HG03039 (cell line): ENCODE measurements around the gene INTS13.
A peak's percentile ranks its signal among the peaks of the same experiment; 100 is the strongest.
"Not testable (repeated sequence)": the region's sequence is repeated elsewhere in the genome, so short reads cannot be mapped to it uniquely, and the experiment has no call there.

Experiments used
- ATAC-seq: cut with Tn5 transposase; IDR thresholded peaks from one replicate; pipeline ENCODE4 v1.9.1; 2021; ENCODE audit warnings: mild to moderate bottlenecking, moderate library complexity; ENCODE audit not compliant: unreplicated experiment

Gene INTS13

DNA sequence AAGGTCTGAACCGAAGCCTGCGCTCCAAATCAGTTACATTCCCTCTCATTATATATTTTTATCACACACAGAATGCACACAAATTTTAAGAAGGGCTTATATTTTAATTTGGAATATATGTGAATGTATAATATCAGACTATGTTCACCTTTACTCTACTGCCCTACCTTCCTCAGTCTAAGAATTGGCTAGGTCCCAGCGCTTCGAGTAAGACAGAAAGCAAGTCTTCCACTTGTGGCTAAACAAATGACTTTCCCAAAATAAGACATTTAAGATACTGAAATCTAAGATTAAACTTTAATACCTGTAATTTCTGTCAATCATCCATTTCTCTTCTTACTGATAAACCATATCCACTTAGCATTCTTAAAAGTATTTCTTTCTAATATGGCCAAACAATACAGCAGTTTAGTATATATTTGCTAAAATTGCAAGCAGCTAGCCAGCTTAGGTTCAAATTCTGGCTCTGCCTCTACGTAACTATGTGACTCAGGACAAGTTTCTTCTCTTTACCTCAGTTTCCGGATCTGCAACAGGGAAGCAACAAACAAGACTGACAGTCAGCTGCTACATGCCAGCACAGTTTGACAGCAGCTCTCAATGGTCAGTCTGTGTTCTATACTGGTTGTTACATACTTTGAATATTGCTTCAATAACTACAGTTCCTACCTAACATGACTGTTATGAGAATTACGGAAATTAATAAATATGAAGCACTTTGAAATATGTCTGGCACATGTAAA lies 2.0 kb downstream of the INTS13 start:
- no peak for ATAC-seq

DNA sequence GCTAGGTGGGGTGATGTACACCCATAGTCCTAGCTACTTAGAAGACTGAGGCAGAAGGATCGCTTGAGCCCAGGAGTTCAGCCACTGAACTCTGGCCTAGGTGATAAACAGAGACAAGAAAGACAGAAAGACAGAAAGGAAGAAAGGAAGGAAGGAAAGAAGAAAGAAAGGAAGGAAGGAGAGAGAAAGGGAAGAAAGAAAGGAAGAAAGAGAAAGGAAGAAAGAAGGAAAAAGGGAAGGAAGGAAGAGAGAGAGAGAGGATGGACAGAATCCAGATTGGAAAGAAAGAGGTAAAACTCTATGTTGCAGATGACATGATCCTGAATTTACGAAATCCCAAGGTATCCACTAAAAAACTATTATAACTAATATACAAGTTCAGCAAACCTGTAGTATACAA lies 8.2 kb downstream of the INTS13 start:
- ATAC-seq, result no peak

DNA sequence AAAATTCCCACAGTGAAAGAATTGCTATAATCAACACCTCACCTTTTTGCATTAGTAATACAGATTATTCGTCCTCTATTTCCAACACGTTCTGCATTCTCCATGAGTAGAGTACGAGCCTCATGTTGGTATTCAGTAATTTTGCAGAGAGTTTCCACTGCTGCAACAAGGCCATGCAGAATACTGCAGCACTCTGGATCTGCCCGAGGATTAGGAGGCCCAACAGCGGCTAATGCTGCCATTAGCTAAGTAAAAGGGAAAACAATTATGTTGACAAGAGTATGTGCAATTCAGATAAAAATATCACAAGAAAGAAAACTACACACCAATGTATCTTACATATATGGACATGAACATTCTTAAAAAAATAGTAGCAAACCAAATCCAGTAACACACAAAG lies 9.1 kb downstream of the INTS13 start:
- ATAC-seq, result no peak

DNA sequence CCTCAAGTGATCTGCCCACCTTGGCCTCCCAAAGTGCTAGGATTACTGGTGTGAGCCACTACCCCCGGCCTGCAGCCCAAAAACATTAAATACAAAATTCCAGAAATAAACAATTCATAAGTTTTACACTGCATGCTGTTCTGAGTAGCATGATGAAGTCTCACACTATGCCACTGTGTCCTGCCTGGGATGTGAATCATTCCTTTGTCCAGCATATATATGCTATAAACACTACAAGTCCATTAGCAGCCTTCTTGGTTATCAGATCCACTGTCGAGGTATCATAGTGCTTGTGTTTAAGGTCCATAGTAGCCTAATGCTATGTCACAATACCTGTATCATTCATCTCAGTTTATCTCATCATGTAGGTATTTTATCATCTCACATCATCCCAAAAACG lies 15.9 kb downstream of the INTS13 start:
- no peak for ATAC-seq

DNA sequence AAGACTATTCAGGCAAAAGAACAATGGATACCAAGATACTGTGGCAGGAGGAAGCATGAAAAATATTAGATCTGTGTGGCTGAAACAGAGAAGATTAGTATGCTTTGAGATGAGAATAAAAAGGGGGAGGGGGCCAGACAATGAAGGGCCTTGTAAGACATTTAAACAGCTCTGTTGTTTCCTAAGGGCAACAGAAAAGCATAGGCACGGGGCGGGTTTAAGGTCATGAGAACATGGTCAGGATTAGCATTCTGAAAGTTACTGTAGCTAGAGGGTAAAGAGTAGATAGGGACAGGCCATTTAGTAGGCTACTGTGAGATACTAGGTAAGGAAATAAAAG lies 18.6 kb downstream of the INTS13 start:
- ATAC-seq, result no peak

DNA sequence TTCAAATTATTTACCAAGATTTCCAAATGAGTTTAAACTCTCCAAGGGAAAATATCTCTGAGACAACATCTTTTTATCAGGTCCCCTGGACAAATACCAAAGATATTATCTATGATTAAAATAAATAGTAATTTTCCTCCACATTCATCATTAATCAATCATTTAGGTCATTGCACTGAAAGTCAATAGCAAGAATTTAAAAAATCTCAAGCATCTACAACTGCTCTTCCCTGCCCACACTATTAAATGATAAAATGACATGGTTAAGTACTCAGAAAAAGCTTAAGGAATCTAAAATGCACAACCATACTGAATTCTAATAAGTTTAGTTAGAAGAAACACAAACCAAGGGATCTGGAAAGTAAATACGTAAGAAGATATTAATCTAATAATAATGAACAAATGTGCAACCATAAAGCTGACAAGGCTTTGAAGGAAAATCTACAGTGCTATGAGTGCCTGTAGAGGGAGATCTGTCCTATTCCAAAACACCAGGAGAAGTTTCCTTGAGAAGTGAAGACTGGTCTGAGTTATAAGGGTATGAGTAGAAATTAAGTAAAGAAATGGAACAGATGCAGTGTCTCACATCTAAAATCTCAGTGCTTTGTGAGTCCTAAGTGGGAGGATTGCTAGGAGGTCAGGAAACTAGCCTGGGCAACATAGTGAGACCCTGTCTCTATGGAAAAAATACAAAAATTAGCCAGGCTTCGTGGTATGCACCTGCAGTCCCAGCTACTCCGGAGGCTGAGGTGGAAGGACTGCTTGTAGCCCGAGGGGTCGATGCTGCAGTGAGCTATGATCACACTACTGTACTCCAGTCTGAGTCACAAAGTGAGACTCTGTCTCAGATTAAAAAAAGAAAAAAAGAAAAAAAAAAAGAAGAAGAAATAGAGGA lies 19.2 kb downstream of the INTS13 start:
- no peak for ATAC-seq

DNA sequence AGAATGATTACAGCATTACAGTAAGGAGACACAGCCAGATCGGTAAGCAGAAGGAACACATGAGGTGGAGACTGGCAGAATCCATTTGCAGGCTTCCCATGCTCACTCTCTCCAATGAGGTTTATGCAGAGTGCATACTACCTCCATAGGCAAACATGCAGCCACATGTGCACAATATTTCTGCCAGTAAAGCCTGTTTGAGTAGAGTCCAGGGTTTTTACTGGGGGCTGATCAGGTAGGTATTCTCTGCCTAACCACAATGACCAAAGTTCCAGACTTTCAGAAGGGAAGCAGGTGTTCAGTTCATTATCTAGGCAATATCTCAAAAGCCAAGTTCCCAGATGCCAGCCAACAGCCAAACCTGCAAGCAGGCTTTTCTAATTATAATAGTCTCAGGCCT lies 31.1 kb downstream of the INTS13 start:
- no peak for ATAC-seq

DNA sequence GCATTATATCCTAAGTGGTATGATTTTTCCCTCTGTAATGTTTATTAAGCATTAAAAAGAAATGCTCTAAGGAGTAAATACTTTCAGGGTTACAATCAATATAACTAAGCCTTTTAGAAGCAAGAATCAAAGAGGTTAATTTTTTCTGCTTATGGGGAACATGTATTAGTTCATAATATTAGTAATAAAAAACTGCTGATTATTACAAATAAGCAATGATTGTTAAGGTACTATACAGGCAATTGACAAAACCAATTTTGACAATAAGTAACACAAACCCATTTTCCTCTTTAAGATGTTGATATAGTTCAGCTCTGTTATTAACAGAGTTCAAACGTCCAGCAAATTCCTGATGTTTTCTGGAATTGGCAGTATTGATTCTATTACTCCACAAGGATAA lies 31.8 kb downstream of the INTS13 start:
- no peak for ATAC-seq

DNA sequence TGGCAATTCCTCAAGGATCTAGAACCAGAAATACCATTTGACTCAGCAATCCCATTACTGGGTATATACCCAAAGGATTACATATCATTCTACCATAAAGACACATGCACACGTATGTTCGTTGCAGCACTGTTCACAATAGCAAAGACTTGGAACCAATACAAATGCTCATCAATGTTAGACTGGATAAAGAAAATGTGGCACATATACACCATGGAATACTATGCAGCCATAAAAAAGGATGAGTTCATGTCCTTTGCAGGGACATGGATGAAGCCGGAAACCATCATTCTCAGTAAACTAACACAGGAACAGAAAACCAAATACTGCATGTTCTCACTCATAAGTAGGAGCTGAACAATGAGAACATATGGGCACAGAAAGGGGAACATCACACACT lies 34.4 kb downstream of the INTS13 start:
- ATAC-seq, result not testable (repeated sequence)

DNA sequence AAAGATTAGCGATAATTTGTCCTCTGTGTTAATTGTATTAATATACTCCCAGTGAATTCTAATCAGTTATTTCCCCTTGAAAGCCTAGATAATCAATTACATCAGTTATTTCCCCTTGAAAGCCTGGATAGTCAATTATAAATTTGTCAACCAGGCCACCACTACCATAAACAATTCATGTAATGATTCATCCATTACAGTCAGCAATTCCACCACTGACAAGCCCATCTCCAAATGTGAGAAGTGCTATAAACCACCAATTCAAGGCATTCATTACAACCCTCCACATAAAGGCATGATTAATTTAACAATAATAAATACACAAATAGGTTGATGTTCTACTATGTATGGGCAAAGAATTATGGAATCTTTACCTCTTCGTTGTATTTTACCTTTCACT lies 40.9 kb downstream of the INTS13 start:
- ATAC-seq, result no peak

DNA sequence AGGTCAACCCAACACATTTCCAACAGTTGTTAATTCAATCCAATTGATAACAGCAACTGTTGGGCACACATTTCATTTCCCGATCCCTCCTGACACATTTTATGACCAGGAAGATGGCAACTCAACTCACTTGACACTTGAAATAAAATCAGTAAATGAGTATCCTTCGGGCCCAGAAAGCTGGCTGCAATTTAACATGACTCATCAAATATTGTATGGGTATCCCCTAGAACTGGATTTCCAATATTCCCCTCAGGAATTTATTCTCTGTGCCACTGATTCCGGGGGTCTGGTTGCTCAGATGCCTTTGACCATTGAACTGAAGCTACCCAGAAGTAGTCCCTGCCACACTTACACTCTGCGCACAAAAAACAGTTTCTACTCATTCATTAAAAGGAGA lies 42.1 kb downstream of the INTS13 start:
- no peak for ATAC-seq

DNA sequence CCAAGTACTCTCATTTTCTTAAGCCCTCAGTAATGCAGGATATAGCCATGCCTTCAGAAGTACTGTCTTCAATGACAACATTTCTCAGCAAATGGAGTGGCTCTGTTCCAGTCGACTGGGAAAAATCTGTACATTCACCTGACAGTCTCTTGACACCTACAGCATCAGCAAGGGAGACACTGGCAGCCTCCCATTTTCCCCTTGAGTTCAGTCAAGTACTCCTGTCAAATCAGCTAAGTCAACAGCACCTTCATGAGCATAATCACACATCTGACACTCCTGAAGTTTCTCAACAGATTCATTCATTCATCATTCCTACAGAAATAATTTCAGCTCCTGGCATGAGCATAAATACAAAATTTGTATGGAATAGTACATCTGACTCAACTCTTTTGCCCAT lies 46.1 kb downstream of the INTS13 start:
- ATAC-seq, result no peak

DNA sequence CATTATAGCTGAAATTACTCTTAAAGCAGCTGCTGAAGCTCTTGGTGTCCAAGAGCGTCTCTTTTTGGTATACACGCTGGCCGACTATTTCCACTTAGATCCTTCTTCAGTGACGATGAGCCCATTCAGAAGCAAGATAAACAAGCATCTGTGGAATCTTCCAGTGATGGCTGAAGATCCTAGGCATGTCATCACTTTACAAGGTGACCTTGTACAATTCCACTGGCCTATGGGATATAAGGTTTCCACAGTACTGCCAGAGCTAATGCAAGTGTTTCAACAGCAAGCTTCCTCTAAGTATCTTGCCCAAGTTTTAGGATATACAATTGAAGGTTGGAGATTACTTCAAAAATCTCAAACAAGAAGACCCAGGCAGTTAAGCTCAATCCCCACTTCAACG lies 47.0 kb downstream of the INTS13 start:
- no peak for ATAC-seq

DNA sequence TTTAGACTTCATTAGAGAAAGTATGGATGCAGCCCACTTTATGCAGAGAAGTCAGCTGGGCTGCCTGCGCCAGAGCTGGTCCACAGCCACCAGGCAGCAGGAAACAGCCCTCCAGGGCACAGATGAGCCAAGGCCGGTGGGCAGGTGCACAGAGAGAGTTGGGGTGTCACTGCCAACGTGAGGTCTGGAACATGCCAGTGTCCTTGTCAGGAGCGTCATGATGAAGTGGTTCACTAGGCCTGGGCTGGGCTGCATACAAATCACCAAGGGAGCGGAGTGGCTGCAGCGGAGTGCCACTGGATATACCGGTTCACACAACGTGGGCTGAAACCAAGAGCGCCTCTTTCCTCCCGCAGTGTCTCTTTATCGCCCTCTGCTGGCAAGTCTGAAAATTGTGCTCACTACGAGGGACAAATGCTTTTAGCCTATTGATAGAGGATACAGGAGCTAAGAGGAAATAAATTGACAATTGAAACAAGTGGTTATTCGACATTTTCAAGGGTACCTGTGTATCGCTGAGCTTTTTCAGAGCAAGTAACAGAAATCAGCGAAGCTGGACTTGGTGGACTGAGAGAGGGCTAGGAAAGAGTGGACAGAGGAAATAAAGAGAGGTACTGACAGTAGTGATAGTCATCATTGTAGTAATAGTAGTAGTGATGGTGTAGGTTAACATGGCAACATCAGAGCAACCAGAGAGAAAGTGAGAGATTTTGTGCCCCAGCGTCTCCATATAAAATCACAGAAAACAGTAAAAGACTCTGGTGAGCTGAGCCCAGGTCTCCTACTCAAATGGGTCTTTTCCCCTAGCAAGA lies 52.8 kb downstream of the INTS13 start:
- ATAC-seq, result peak; percentile 82

DNA sequence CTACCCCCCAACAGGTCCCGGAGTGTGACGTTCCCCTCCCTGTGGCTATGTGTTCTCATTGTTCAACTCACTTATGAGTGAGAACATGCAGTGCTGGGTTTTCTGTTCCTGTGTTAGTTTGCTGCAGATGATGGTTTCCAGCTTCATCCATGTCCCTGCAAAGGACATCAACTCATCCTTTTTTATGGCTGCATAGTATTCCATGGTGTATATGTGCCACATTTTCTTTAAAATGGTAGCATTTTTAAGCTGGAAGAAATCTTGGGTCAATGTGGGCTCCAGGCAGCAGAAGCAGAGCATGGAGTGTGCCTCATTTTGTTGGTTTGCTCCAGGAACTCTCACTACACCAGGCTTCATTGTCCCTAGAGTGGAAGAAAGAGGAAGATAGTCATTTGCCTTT lies 57.2 kb downstream of the INTS13 start:
- ATAC-seq, result no peak

DNA sequence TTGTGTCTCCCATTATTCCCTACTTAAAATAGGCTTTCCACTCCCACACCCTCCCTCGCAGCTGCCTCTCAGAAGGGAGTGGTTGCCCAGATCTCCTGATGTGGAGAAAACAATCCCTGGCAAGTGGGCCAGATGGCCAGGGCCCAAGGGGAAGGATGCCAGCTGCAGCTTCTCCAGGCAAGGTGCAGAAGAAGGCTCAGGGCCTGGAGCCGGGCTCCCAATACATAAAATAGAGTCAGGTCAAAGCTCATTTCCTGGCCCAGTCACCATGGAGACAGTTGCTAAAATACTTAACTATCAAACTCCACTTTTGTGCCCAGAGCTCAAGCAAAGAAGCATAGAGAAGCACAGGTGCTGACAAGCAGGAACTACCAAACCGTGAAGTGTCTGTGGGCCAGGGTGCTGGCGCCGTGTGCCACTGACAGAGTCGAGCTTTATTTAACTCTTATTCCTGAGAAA lies 59.1 kb downstream of the INTS13 start:
- ATAC-seq, result no peak

DNA sequence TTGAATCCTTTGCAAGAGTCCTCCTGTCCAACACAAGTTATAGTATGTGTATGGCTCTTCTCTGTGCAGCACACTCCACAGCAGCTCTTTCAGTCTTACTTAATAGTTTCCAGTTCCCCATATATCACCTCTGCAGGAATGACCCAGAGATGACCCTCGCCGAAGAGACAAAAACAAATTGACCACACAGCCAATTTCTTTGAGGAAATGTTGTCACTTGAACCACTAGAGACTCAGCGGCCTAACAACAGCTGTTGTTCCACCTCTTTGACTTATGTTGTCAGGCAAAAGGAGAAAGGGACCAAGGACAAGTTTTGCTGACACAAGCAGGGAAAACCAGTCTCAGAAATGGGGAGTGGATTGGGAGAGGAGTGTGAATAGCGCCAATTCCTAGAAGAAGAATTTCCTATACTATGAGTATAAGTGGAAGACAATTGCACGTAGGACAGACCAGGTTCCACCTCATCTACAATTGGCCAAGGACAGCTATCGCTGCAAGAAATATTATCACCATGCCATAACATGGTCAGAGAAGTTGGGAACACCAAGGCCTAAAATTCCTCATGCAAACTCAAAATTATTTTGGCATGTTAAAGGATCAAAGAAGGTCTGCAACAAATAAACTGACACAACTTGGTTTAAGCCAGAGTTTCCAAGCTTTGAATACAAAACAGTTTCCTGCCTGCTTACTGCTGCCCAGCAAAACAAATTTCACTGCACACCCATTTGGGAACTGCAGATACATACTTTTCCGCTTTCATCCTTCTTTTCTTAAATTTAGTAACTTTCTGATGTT lies 63.1 kb downstream of the INTS13 start:
- peak; percentile 30 for ATAC-seq

DNA sequence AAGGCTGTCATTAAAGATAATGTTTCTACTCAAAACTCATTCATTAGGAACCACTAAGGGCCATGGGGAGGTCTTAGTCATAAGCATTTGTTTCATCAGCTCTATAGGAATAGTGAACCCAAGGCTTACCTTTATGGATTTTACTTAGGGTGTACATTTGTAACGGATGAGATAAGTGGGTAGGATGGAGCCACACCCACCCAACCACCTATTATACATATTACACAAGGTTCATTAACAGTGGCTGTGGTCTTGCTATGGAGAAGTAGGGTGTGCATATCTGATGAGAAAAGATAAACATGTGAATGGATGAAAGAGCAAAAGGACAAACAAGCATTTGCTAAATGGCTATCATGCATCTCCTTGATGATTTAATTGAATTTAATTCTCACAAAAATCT lies 65.2 kb downstream of the INTS13 start:
- ATAC-seq, result no peak

DNA sequence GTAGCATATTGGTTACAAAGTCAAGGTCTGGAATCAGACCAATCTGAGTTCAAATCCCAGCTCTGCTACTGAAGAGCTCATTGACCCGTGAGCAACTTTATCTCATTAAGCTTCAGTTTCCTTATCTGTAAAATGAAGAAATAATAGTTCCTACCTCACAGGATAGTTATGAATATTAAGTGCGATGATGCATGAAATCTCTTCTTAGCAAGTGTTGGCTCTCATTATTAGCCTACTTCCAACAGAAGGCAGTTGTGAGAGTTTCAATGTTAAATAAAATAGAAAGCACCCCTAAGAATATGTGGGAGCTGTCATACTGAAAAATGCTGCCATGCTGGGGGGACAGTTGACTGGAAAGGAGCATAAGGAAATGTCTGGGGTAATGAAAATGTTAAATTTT lies 65.8 kb downstream of the INTS13 start:
- no peak for ATAC-seq

DNA sequence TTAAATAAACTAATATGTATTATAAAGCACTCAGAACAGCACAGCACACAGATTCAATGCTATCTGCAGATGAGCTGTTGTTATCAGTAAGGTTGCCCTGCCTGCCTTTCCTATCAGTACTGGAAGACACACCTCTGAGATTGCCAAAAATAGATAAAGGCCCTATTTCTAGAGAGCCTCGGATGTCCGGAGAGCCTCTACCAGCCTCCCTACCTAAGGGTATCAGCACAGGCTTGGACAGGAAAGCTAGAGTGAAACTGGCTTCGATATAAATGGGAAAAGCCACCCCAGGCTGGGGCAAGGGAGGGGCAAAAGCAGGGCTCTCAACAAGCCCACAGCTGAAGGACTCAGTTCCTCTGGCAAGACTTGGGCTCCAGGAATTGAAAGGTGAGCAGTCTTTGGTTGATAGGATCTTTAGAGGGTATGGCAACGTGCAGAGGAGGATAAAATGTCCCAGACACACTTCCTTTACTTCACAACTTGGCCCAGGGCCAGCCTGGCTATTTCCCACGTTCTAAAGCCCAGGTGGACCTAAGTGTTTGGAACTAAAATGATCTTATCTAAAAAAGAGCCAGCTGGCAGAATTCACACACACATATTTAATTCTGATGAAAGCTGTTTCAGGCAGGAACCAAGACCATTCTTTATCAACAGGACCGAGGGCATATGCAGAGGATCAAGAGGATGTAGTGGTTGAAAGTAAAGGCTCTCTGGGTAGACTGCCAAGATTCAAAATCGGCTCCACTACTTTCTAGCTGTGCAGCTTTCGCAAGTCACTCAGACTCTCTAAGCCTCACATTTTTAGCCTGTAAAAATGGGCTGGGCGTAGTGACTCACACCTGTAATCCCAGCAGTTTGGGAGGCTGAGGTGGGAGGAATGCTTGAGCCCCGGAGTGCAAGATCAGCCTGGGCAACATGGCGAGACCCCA lies 67.0 kb downstream of the INTS13 start:
- no peak for ATAC-seq
